ENCODE data around the gene SIVA1. TPM values are rescaled to one million over a fixed set of nuclear protein-coding genes. Genes with fewer than 3 reads are reported as not detected.

The SIVA1 gene
- total and polyA plus RNA-seq, 2 of the 8 experiments (the other 6 are each of a cell fraction or from before 2014, with no cell fraction given): 123 to 589 TPM

DNA sequence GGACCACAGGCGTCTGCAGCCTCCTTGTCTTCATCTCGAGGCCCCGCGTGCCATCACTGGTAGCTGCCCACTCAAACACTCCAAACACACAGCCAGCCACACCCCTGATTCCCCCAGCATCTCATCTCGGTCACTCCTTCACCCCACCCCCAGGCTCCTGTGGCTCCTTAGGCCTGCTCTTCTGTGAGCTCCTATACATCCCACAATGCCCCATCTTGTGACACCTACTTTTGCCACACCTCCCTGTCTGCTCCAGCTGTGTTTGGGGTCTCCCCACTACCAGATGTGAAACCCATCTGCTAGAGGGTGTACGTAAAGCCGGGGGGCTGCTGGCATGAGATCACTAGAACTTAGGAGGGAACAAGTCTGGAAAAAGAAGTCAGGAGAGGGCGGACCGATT is 38.5 kb downstream of the SIVA1 start:
- Histone ChIP-seq H2AK5ac (ENCODE audit: low read depth, low read length) (no peak overlapping the region), H2BK20ac (ENCODE audit: low read length) (no peak overlapping the region), H2BK15ac (ENCODE audit: low read length) (no peak overlapping the region), H3K4me3 (ENCODE audit: extremely low read depth in 1 of 4, insufficient read depth in 2 of 4, low read depth in 3 of 4, low read length in 4 of 4) (no peak overlapping the region), H3K36me3 (ENCODE audit: control insufficient read depth in 2 of 4, insufficient read depth in 4 of 4, low read length in 3 of 4) (peaks cover 0 to 4% (median 0%) of the 10 kb centered on the region in 4 experiments; a peak in 3 of 8 replicates), H2BK12ac (ENCODE audit: low read depth, low read length) (no peak overlapping the region), H3K79me1 (ENCODE audit: low read depth, low read length) (peaks cover 8% of the 10 kb centered on the region), H2BK5ac (ENCODE audit: low read depth, low read length) (no peak overlapping the region), H3K4me2 (ENCODE audit: insufficient read depth in 1 of 2, low read depth in 2 of 2, low read length in 2 of 2) (no peak overlapping the region), H2AFZ (ENCODE audit: low read length) (no peak overlapping the region), H3K23ac (ENCODE audit: insufficient read length) (no peak overlapping the region), H3K23me2 (ENCODE audit: low read depth, low read length) (peaks cover 13% of the 10 kb centered on the region; the same call in 1 of the 2 replicates), H4K20me1 (replicated peaks in 1 of 2; ENCODE audit: control insufficient read depth in 1 of 2, insufficient read depth in 2 of 2, low read length in 2 of 2) (peaks cover 26 to 39% of the 10 kb centered on the region in 2 experiments), H3K14ac (ENCODE audit: insufficient read length) (no peak overlapping the region), H3K4ac (replicated peaks; ENCODE audit: insufficient read length, low read depth, low read length) (no peak overlapping the region), H4K91ac (replicated peaks; ENCODE audit: insufficient read length, low read length) (no peak overlapping the region), H3K56ac (replicated peaks; ENCODE audit: insufficient read length, low read depth, low read length) (no peak overlapping the region), H3K18ac (ENCODE audit: extremely low read depth, low read length) (no peak overlapping the region), H3K79me2 (ENCODE audit: control insufficient read depth in 1 of 2, insufficient read depth in 2 of 2, low read length in 2 of 2) (peaks cover 0 to 6% of the 10 kb centered on the region in 2 experiments; a peak in 1 of 4 replicates), H3K27me3 (replicated peaks in 1 of 4; ENCODE audit: control insufficient read depth in 3 of 4, extremely low read depth in 1 of 4, insufficient read depth in 3 of 4, low read length in 3 of 4) (peaks cover 0 to 13% (median 9%) of the 10 kb centered on the region in 4 experiments; a peak in 5 of 7 replicates), H4K5ac (ENCODE audit: insufficient read length, low read depth, low read length) (no peak overlapping the region), H4K8ac (ENCODE audit: extremely low read depth, insufficient read depth, low read length) (no peak overlapping the region), H3K27ac (ENCODE audit: low read depth, low read length) (no peak overlapping the region), H3K4me1 (replicated peaks in 1 of 4; ENCODE audit: control insufficient read depth in 3 of 4, insufficient read depth in 4 of 4, low read length in 3 of 4) (peaks cover 4 to 26% (median 16%) of the 10 kb centered on the region in 4 experiments), H3K9ac (replicated peaks in 1 of 4; ENCODE audit: extremely low read depth in 1 of 4, low read depth in 3 of 4, low read length in 3 of 4) (no peak overlapping the region), H3K9me3 (ENCODE audit: insufficient read depth in 2 of 2, low read depth in 1 of 2, low read length in 1 of 2) (no peaks in the 10 kb centered on the region), H2BK120ac (replicated peaks; ENCODE audit: low read depth, low read length) (no peak overlapping the region)
- FAIRE-seq: no peak
- CTCF ChIA-PET (ENCODE audit: partially characterized antibody): interaction anchor here (4.7 to 11.1 kb wide), 2 partner anchors 12 to 21 kb away, joined by 35 to 110 read pairs; no protein-coding TSS in a partner anchor
- WGBS, 2 experiments (ENCODE audit: extremely low coverage in 1 of 2, insufficient coverage in 1 of 2, insufficient read length in 1 of 2, insufficient replicate concordance in 2 of 2, low coverage in 1 of 2, low lambda C conversion rate in 2 of 2, missing lambda C conversion rate in 1 of 2): 90% methylated on average over 8 of the region's 9 CpGs; no CpG with 5 or more reads in 1 of the 2 experiments
- TF ChIP-seq RFX5 (IDR thresholded peaks at IDR 0.05; ENCODE audit: borderline replicate concordance, low read depth, low read length): no peak
- POLR2A ChIA-PET (ENCODE audit: partially characterized antibody): interaction anchor here (0.9 to 1.4 kb wide), 4 partner anchors 19 to 75 kb away, joined by 3 to 4 read pairs (median 3); no protein-coding TSS in a partner anchor
- DNase-seq (ENCODE audit: low read depth in 1 of 2, low spot score in 2 of 2): no peak
